Stimulated activated CD8-positive, alpha-beta memory T cell treated with anti-CD3 and anti-CD28 coated beads, Interleukin-7, amount 100 ng/mL, for 48 hours (primary cell): Measurements from ENCODE around the gene PLG.
"Not testable (repeated sequence)": the region's sequence is repeated elsewhere in the genome, so short reads cannot be mapped to it uniquely, and the experiment has no call there.

Experiments
- DNase-seq, 2 donors: peaks; one replicate each; pipeline ENCODE4 v3.0.0-alpha.2; 2020; ENCODE audit warnings: low read depth in 1 of 2; ENCODE audit errors: extremely low read depth in 1 of 2

The PLG gene

GRCh38 chr6:160701918-160702680 lies at the start of gene PLG:
Gene PLG (plus strand): TSS chr6:160702244. CDS start chr6:160702305, 61 bp downstream.
- DNase-seq, result not testable (repeated sequence)

GRCh38 chr6:160659562-160659961 lies 42.5 kb upstream of the PLG start:
- DNase-seq, result no peak

- no peak for DNase-seq
These were observed 40.8 kb upstream of the PLG start for GRCh38 chr6:160661216-160661615.

DNA sequence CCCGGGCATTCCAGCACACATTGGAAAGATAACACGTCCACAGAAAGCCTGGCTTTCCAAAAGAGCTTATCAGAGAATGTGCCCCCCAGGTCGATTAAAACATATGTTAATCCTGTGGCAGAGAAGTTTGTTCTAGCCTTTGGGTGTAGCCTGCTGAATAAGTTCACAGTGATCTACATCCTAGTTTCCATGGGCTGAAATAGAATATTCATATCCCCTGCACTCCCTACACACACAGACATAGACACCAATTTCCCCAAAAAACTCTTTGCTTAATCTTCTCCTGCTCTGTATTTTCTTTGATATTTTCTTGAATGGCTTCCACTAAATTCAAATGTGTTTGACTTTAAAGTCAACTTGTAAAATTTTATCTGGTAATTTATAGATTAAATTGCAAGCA lies 39.6 kb upstream of the PLG start:
- no peak for DNase-seq

DNA sequence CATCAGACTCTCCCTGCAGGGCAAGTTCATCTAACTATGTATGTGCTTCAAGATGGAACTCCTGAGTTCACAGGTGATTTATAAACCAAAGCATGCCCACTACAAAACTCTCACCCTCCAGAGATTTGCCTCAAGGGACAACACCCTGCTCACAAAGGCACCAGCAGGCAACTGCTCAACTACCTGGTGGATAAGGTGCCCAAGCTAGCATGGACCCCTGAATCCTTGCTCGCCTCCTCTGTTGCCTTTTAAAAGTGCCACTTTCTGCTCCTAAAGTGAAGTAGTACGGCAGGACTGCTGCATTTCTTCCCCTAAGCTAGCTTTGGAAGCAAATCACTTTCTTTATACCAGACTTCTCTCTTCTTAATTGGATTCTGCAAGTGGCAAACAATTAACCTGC lies 39.2 kb upstream of the PLG start:
- no peak for DNase-seq

GRCh38 chr6:160664198-160664597 lies 37.8 kb upstream of the PLG start, which contains the start of gene LPA:
Gene LPA (minus strand): TSS chr6:160664275. CDS start chr6:160664214, 61 bp downstream.
- DNase-seq, result not testable (repeated sequence)

GRCh38 chr6:160667639-160668481 lies 34.2 kb upstream of the PLG start:
- peak in 1 of 2 donors; percentile 4 for DNase-seq

- no peak for DNase-seq
These were observed 33.5 kb upstream of the PLG start for GRCh38 chr6:160668589-160668988.

- DNase-seq, result not testable (repeated sequence)
These were observed 25.6 kb upstream of the PLG start for GRCh38 chr6:160676418-160676817.

DNA sequence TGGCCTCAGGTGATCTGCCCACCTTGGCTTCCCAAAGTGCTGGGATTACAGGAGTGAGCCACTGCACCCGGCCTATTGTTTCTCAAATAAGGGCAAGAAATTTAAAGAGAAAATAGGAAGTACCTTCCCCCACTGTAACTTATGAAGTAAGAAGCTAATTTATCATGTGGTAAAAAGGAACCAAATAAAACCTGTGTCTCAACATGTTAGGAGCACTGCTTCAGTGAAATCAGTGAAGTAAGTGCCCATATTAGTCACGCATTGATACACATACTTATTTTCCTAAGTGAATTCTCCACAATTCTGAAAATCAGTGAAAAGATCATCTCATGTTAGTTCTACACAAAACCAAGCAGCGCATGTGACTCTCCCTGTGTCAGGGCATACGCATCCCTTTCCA lies 23.8 kb upstream of the PLG start:
- no peak for DNase-seq

- DNase-seq, result no peak
These were observed 23.2 kb upstream of the PLG start for GRCh38 chr6:160678744-160679401.

DNA sequence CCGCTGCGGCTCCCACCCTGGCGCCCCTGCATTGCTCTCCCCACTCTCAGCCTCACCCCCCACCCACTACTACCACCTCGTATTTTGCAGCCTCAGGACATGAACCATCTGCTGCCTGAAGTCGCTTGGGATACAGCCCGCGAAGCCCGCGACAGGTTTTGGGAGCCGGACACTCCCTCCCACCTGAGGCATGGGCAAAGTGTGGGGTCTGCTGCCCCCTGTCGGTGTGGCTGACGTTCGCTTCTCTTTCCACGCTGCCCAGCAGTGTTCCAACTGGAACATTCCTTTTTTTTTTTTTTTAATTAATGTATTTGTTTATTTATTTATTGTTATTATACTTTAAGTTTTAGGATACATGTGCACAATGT lies 22.7 kb upstream of the PLG start:
- DNase-seq, result no peak

GRCh38 chr6:160685101-160685761 lies 16.8 kb upstream of the PLG start:
- not testable (repeated sequence) for DNase-seq

- no peak for DNase-seq
These were observed 16.1 kb upstream of the PLG start for GRCh38 chr6:160685762-160686450.

DNA sequence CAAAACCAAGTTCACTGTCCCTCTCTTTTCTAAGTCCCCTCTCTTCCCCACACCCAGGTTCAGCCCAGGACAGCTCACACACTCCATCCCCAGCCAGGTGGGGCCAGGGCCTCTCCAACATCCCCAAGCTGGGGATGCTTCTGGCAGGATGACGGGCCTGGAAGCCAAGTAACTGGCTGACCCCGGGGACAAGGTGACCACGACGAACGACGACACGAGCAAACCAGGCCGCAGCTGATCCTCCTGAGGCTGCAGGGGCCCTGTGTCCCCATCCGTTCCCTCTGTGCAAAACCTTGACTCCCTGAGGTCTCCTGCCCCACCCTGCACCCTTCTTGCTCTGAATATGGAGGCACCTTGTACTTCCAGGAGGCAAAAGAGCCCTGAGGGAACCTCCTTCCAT lies 11.6 kb upstream of the PLG start:
- DNase-seq, result no peak

DNA sequence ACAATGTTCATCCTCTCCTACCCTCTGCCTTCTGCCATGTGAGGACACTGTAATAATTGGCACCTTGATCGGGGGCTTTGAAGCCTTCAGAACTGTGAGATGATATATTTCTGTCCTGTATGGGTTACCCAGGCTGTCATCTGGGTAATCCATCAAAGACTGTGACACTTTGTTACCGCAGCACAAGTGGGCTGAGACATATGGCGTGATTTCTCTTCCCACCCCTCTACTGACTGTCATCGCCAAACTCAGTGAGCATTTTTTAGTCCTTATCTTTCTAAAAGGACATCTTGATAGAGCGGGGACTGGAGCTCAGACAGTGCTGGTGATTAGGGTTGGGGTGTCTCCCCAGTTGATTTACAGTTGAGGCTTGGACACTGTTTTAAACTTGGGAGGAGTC lies 10.4 kb upstream of the PLG start:
- no peak for DNase-seq

- DNase-seq, result no peak
These were observed 9.6 kb upstream of the PLG start for GRCh38 chr6:160692369-160692959.

DNA sequence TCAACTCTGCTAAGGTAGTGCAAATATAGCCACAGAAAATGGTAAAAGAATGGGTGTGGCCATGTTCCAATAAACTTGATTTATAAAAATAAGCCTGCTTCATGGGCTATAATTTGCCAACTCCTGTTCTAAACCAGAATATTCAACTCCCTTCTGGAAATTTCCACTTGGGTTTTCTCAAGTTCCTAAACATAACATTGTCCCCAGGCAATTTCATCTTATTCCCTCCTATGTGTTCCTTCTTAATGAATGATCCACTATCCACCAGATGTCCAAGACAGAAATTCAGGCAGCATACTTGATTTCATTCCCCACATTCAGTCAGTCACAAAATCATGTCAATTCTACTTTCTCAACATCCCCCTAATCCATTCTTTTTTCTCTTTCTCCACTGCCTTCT lies 7.0 kb upstream of the PLG start:
- DNase-seq, result not testable (repeated sequence)

DNA sequence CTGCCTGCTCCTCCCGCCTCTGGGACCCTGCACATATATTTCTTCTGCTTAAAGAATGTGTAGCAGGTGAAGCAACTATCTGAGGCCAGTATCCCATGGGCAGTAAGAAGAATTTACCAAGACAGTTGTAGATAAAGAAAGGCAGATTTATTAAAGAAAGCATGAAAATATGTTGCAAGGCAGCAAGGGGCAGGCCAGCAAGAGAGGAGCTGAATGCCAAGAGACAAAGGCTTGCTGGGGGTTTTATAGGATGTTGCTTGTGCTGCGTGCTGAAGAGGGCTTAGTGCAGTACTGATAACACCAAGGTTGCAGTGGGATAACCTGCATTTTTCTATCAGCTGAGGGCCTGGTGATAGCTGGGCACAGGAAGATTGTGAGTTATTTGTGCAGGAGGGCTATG lies 6.4 kb upstream of the PLG start:
- not testable (repeated sequence) for DNase-seq

GRCh38 chr6:160696884-160697283 lies 5.2 kb upstream of the PLG start:
- DNase-seq, result not testable (repeated sequence)
